Midbrain (tissue), 1 donor: Measurements from ENCODE around the gene UBE2R2.
"Not testable (repeated sequence)": the region's sequence is repeated elsewhere in the genome, so short reads cannot be mapped to it uniquely, and the experiment has no call there.

Source experiments
- DNase-seq: peaks from one replicate; lab custom pipeline; 2025; lab: John Stamatoyannopoulos, UW

The UBE2R2 gene, protein sequence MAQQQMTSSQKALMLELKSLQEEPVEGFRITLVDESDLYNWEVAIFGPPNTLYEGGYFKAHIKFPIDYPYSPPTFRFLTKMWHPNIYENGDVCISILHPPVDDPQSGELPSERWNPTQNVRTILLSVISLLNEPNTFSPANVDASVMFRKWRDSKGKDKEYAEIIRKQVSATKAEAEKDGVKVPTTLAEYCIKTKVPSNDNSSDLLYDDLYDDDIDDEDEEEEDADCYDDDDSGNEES

DNA sequence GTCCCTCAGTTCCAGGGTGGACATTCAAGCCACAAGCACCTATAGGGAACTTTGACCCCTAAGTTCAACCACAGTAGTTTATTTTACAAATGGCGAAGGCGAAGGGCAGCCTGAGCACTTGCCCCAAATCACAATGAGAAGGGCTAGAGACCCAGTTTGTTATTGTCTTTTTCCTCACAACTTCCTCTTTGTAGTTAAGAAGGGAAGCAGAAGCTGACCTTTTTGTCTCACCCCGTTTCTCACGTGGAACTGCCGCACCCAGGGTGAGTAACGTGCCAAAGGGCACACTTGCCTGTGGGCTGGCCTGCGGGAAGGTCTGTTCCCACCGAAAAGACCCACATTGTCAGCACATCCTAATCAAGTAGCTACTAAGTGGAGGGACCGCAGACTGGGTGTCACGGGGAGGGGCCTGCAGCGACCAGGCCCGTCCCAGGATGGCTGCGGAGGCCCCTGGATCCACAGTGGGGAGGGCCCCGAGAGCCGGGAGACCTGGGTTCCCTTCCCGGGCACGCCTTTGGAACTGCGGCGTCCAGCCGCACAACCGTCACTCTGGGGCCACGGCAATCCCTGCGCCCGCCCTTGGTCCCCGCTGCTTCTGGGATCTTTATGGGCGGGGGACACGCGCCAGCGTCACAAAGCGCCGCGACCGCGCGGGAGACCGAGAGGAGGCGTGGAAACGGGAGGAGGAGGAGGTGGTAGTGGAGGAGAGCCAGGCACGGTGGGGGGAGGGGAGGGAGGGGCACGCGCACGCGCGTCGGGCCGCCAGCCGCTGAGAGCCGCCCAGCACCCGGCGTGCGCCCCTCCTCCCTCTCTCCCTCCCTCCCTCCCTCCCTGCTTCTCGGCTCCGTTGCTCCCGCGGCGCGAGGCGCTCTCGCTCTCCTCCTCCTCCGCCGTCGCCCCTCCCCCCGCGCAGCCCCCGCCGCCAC lies at the start of gene UBE2R2:
Gene UBE2R2, plus strand, starts transcription at position 834 of the 926 bp plus-strand sequence. CDS start 598 bp downstream, outside the sequence.
- DNase-seq, result peak; percentile 94

DNA sequence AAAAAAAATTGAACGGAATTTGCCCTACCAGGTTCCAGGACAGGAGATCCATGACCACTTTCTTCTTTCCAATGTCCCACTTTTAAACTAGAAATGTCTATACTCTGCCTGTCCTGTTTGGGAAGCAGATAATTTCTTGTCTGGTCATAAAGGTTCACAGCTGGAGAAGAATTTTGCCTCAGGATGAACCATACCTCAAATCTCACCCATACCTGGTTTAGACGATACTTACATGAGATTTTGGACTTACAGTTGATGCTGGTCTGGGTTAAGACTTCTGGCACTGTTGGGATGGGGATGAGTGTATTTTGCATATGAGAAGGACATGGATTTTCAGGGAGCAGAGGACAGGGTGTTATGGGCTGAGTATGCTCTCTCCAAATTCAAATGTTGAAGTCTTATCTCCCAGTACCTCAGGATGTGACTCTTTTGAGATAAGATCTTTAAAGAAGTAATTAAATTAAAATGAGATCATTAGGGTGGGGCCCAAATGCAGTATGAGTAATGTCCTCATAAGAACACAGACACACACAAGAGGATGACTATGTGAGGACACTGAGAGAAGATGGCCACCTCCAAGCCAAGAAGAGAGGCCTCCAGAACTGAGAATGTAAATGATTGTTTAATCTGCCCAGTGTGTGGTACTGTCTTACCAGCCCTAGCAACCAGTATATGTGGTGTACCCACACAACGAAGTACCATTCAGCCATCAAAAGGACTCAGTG lies 46.6 kb upstream of the UBE2R2 start:
- not testable (repeated sequence) for DNase-seq

DNA sequence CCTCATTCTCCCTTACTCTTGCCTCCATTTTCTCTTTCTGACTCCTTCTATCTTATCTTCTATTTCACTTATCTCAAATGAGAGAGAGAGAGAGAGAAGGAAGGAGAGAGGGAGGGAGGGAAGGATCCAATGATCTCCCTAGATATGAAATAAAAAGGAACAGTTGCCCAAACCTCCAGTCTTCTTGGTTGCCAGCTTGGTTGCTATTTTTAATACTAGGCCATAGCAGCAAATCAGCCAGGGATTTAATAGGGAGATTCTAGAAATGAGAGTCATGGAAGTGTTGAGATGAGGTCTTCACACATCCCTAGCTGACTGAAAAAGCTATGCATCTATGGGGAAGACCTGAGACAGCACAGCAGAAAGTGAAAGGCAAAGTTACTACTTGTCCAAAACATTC lies 43.8 kb upstream of the UBE2R2 start:
- DNase-seq, result not testable (repeated sequence)

DNA sequence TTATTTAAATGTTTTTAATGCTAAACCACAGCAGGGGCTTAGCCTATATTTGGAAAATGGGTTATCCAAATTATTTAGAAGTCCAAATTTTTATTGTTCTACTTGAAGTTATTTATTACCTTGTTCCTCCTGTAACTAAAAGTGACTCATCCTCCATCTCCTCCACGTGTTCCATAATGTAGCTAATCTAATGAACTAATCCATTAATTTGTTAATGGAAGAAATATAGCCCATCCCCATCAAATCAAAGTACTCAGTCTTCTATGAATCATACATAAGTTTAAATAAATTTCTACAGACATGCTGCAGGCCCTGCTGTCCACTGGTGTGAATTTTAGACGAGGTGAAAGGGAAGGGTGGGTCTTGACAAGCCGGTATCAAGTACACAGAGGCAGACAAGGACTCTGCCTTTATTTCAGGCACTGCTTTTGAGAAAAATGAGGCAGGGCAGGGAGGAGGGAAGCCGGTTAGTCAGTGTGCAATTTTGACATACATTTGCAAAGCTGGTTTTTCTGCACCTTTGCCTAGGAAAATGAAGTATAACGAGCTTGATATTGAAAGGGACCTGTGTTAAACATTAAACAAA lies 42.8 kb upstream of the UBE2R2 start:
- DNase-seq, result not testable (repeated sequence)

DNA sequence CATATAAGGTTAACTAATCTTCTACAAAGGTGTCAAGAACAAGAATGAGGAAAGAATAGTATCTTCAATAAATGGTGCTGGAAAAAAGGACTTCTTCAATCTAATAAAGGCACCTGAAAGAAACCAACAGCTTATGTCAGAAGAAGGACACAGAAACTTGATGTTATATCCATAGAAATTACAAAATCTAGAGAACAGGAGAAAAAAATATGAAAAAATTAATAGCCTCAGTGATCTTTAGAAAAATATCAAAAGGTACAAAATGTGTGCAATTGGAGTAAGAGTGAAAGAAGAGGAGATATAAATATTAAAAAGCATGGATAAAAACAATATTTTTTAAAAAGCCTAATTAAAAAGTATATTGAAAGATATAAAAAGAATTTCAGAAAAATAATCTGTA lies 40.4 kb upstream of the UBE2R2 start:
- no peak for DNase-seq

DNA sequence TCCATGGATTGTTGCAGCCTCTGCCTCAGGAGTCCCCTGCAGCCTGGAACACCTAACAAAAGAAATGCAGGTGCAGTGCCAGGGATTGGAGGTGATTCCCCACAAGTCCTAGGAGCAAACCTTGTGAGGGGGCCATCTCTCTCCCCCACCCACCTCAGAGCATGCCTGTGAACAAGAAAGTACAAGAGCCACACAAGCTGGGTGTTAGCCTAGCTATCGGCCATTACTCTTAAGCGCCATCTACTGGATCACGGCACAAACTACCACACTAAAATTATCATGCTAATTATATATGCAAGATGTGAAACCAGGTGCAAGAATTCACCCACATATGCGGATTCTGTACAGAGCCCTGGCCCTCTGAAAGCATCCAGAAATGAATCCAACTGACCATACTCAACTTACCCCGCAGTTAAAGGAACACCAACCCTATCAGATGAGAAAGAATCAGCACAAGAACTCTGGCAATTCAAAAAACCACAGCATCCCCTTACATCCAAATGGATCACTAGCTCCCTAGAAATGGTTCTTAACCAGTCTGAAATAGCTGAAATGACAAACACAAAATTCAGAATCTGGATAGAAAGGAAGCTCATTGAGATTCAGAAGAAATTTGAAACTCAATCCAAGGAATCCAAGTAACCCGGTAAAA lies 38.1 kb upstream of the UBE2R2 start:
- DNase-seq, result peak; percentile 12

DNA sequence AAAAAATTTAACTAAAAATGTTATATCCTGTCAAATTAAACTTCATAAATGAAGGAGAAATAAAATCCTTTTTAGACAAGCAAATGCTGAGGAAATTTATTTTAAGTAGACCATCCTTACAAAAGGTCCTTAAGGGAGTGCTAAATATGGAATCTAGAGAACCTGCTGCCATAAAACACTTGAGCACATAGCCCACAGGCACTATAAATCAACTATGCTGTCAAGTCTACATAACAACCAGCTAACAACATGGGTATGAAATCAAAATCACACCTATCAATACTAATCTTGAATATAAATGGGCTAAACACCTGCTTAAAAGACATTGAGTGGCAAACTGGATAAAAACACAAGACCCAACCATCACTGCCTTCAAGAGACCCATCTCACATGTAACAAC lies 36.7 kb upstream of the UBE2R2 start:
- DNase-seq, result no peak

DNA sequence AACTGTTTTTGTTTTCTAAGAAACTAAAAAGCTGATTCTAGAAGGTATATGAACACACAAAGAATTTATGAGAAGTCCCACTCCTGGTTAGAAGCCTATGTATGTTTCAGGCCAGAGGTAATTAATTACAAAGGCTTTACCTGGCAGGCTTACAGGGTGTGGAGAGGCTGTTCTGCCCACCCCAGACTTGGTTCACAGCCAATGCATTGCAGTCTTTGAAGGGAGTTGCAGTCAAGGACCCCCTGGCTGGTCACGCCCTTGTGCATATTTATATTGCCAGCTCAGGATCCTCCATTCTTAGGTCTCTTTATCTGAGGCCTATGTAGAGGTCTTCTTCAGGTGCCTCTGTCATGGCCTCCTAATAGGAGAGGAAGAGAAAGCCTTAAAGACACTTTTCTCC lies 35.2 kb upstream of the UBE2R2 start:
- no peak for DNase-seq

DNA sequence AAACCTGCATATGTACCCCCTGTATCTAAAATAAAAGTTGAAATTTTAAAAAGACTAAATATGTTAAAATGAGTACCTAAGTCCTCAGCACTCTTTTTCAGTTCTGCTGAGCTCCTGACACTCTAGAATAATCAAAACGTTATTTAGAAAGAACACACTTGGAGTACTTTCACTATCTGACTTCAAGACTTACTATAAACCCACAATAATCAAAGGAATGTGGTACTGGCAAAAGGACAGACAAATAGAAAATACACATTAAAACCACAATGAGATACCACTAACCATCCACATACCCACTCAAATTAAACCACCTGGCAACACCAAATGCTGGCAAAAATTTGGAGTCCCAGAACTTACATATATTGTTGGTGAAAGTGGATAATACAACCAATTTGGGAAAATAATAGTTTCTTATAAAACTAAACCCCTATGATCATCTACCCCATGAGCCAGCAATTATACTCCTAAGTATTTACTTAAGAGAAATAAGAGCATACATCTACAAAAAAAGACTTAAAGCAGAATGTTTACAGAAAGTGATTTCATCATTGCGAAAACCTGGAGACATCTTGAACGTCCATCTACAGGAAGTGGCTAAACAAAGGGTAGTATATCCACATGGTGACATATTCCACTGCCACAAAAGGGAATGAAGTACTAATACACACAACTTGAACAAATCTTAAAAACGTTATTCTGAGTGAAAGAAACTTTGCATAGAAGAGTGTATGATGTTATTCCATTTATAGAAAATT lies 34.4 kb upstream of the UBE2R2 start:
- no peak for DNase-seq

DNA sequence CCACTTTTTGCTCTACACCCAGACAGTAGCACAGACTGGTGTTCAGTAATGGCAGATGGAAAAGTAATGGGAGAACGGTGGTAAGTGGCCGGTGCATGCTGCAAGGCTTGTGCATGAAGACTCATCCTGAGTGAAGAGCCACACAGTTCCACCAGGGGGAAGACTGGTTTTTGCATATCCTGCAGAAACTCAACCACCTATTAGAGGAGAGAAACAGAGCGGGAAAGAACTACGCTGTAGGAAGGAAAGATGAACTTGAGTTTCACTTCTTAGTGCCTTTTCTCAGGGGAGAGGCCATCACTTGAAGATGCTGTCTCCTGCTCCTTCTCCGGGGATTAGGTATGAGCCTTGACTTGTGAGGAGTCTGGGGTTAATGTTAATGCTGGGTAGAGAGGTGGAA lies 31.0 kb upstream of the UBE2R2 start:
- DNase-seq, result no peak

DNA sequence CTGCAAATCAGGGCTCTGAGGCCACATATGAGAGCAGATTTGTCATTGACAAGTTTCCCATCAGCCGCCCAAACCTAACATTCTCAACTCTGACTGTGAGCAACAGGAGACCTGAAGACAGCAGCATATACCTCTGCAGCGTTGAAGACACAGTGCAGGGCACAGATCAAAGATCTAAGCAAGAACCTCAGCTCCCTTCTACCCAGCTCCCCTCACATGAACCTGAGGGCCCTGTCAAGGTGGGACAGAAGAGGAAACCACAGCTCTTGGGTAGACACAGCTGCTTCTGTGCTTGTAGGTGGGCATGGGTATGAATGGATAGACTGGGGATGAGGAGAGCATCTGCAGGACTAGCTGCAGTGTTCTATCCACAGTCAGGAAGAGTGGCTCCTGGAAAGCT lies 30.3 kb upstream of the UBE2R2 start:
- no peak for DNase-seq

DNA sequence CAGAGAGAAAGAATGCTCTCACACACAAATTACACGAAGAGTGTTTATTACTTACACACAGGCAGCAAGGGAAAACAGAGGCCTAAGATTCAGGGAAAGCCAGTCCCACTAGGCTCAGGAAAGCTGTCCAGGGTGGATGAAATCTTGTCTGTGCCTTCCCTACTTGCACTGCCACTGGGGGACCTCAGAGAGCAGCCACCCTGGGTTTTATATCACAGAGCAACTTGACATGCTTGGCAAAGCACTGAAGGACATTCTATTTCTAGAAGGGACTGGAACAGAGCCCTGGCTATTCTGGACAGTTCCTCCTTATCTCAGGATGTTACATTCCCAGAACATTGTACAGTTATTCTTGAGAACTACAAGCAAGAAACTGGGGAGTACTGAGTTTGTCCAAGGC lies 29.1 kb upstream of the UBE2R2 start:
- DNase-seq, result no peak

DNA sequence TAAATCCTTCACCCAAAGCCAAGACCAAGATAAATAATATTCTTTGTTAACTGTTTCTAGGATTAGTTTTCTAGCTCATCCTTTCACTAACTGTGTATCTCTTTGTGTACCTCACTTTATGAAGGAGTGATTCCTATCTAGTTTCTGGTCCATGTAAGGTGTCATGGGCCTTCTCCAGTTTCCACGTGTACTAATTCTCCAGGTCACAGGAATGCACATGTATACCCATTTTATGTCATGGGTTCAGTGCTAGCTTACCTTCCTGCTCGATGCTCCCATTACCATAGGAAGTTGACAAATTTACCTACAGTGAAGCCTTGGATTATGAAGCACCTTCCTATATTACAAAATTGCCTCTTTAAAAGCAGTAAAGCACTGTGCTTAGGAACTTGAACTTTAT lies 27.5 kb upstream of the UBE2R2 start:
- DNase-seq, result not testable (repeated sequence)

DNA sequence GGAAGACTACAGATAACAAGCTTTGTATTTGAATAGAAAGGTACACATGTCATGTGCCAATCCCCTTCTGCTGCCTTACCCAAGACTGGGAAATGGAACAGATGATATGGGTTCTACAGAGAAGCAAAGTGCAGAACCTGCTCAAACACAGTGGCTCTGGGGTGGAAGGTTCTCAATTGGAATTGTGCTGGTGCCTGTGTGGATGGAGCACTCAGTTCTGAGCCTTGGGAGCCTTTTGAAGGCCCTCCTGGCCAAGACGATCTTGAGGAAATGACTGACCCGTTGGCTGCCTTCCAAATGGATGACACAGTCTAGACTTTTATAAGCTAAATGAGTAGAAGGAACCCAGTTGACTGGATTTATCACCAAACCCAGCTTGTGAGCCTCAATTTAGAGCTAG lies 25.8 kb upstream of the UBE2R2 start:
- DNase-seq, result no peak

DNA sequence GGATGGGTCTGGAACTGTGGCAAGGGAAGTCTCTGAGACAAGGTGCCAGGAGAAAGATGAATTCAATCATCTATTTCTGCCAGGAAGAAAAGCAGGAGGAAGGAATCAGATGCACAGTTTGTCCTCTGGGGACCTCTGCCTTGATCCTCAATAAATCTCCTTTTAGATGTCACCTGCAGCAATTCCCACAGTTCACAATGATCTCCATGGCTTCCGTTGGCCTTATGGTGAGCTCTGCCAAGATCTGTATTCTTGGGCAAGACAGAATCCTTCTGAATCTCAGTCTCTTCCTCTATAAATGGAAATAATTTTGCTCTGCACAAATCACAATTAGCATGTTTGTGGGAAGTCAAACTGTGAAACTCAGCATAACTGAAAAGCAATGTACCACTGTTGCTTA lies 23.5 kb upstream of the UBE2R2 start:
- DNase-seq, result not testable (repeated sequence)

DNA sequence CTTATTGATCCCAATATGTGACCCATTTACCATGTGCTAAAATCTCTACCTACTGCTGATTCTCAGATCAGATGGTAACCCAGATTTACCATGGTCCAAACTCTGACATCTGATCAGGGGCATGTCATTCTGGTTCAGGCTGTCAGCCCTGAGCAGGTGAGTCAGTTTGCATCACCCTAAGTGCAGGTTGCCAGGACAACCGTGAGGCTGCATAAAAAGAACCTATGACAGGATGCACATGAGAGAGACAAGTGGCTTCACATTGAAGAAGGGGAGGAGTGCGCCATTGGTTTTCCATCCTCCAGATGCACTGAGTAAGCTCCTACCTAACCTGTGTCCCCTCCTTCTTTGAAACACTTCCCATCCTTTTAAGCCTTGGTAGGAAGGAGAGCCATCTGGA lies 22.4 kb upstream of the UBE2R2 start:
- no peak for DNase-seq

DNA sequence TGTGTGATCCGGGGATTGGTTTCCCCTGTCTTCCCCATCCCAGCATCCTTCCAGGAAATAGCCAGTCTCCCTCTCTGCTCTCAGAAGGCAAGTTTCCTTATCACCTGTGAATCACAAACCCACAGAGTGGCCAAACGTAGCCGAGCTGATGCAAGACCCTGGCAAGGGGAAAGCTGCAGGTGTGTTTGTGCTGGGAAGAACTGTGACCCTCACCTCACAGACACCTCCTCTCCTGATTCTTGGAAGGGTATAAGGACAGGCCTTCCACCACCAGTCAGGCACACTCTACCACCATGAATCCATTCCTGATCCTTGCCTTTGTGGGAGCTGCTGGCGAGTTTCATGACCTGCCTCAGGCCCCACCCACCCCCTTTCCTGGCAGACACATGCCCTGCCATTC lies 21.7 kb upstream of the UBE2R2 start, which contains the start of gene PRSS3:
Gene PRSS3, plus strand, starts transcription at position 281 of the 400 bp plus-strand sequence. Its CDS starts 13 bp downstream, at position 294.
- DNase-seq, result no peak

DNA sequence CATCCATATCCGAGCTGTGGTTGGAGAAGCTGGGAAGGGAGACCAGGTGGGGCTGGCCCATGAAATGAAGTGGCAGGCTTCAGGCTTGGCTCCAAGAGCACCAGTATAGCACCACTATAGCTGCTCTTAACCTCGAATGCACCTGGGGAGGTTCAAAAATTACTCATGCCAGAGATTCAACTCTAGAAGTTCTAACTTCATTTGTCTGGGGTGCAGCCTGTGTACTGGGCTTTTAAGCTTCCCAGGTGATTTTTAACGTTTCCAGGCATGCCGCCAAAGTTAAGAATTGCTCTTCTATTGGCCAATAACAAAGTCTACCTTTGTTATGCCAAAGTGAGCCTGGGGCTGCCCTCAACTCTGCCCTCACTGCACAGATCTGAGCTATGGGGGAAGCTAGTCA lies 21.1 kb upstream of the UBE2R2 start:
- no peak for DNase-seq

DNA sequence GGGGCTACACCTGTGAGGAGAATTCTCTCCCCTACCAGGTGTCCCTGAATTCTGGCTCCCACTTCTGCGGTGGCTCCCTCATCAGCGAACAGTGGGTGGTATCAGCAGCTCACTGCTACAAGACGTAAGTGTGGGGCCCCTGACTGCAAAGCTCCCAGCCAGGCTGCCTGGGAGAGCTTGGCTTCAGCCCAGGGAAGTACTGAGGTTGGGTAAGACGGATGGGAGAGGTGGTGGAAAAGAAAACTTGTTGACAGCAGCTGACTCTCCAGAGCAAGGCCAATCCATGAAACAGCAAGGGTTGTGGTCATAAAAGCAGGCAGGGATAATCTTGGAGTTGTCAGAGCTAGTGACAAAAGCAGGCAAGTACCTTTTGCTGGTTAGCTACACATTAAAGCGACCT lies 20.3 kb upstream of the UBE2R2 start:
- not testable (repeated sequence) for DNase-seq

DNA sequence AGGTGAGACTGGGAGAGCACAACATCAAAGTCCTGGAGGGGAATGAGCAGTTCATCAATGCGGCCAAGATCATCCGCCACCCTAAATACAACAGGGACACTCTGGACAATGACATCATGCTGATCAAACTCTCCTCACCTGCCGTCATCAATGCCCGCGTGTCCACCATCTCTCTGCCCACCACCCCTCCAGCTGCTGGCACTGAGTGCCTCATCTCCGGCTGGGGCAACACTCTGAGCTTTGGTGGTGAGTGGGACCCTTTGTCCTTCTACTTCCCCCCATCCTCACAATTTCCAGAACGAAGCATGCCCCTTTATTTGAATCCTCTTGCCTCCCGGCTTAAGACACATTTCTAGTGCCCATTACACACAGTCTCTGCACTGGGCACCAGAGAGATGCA lies 19.1 kb upstream of the UBE2R2 start:
- DNase-seq, result no peak

DNA sequence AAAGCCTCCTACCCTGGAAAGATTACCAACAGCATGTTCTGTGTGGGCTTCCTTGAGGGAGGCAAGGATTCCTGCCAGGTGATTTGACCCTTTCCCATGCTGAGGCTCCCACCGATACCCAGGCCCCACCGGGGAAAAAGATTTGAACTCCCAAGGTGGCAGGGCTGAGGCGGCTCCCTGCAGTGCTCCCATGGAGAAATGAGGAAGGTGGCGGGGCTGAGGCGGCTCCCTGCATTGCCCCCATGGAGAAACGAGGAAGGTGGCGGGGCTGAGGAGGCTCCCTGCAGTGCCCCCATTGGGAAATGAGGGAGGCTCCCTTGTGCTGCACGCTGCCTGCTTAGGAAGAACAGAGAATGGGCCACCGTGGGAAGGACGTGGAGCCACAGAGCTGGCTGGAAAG lies 18.4 kb upstream of the UBE2R2 start:
- no peak for DNase-seq
